Spleen (tissue), 7 donors: Measurements from ENCODE around the gene EBNA1BP2.

Source experiments
- CTCF ChIP-seq, 11 experiments: fragments of 200-600 bp in 7 of 11; fragments of 450-650 bp in 4 of 11; sonication (generic) in 4 of 11; IDR thresholded peaks in 8 of 11; conservative IDR thresholded peaks in 3 of 11; 1 replicate in 7 of 11; 2 replicates in 4 of 11; pipeline versions ENCODE4 v1.4.0 to v1.8.0; 2016 to 2021; ENCODE audit warnings: antibody characterized with exemption in 11 of 11, inconsistent platforms in 4 of 11, mild to moderate bottlenecking in 1 of 11
- POLR2A ChIP-seq, 3 donors: fragments of 450-650 bp; IDR thresholded peaks; one replicate each; pipeline ENCODE4 v1.5.1; 2017; ENCODE audit warnings: antibody characterized with exemption in 3 of 3, mild to moderate bottlenecking in 1 of 3
- POLR2AphosphoS5 ChIP-seq, 3 donors: sonication (generic); formaldehyde crosslinking; IDR thresholded peaks; one replicate each; pipeline ENCODE4 v1.5.1; 2017; ENCODE audit warnings: antibody characterized with exemption in 3 of 3
- donor health status: DM: no; HTN: no; CAD: no; lungs with moderate emphysema.
- donor health status: DM: no; HTN: no; CAD: no.
- donor health status: DM: no; HTN: no; CAD: no.

GRCh38 chr1:43140583-43140982 is 31.5 kb downstream of the EBNA1BP2 start:
- TF ChIP-seq POLR2AphosphoS5 (IDR thresholded peaks at IDR 0.05) (no peak), CTCF (IDR thresholded peaks at IDR 0.05 in 8 of 11, conservative IDR thresholded peaks at IDR 0.05 in 3 of 11) (no peak), POLR2A (IDR thresholded peaks at IDR 0.05) (no peak)
